Ectodermal cell (in vitro differentiated cells): Measurements from ENCODE around the gene SEMA6B.

Experiments
- H3K27ac ChIP-seq: 2 replicates; pipeline ENCODE4 v1.7.0; 2013; ENCODE audit warnings: mild to moderate bottlenecking, low read depth, low read length; ENCODE audit not compliant: insufficient read depth, poor library complexity, severe bottlenecking
- H3K27me3 ChIP-seq: 2 replicates; pipeline ENCODE4 v1.7.0; 2013; ENCODE audit warnings: mild to moderate bottlenecking, low read length; ENCODE audit not compliant: insufficient read depth, control insufficient read depth, poor library complexity, severe bottlenecking
- H3K36me3 ChIP-seq: one replicate; pipeline ENCODE4 v1.7.0; 2013; ENCODE audit warnings: low read length; ENCODE audit not compliant: control insufficient read depth, insufficient read depth
- H3K4me1 ChIP-seq: one replicate; pipeline ENCODE4 v1.7.0; 2013; ENCODE audit warnings: low read length; ENCODE audit not compliant: control insufficient read depth, insufficient read depth
- H3K4me3 ChIP-seq: 2 replicates; pipeline ENCODE4 v1.7.0; 2013; ENCODE audit warnings: low read depth, low read length, control low read depth; ENCODE audit not compliant: insufficient read depth
- H3K9me3 ChIP-seq: 2 replicates; pipeline ENCODE4 v1.7.0; 2013; ENCODE audit warnings: mild to moderate bottlenecking, low read length, moderate library complexity; ENCODE audit not compliant: control insufficient read depth
- WGBS, 2 experiments: methylation state at CpG; one replicate each; pipeline ENCODE4 v1.1.7; 2013; ENCODE audit warnings: missing lambda C conversion rate in 2 of 2; 5-methylcytosine and 5-hydroxymethylcytosine counted together

Gene SEMA6B

GRCh38 chr19:4516199-4516938 is 43.1 kb downstream of the SEMA6B start:
- Histone ChIP-seq H3K4me3 (no peak overlapping the region), H3K27me3 (no peaks in the 10 kb centered on the region), H3K36me3 (no peaks in the 10 kb centered on the region), H3K9me3 (no peaks in the 10 kb centered on the region), H3K4me1 (peaks cover 5% of the 10 kb centered on the region), H3K27ac (no peak overlapping the region)
- WGBS, 2 experiments = 75 to 76% methylated on average over 14 of the region's 14 CpGs

GRCh38 chr19:4515732-4516131 is 43.8 kb downstream of the SEMA6B start:
- no peak overlapping the region for H3K4me3 ChIP-seq
- H3K9me3 ChIP-seq = no peaks in the 10 kb centered on the region
- WGBS, 2 experiments = 90 to 94% methylated on average over 5 of the region's 5 CpGs
- no peaks in the 10 kb centered on the region for H3K36me3 ChIP-seq
- no peaks in the 10 kb centered on the region for H3K27me3 ChIP-seq
- H3K4me1 ChIP-seq = peaks cover 5% of the 10 kb centered on the region
- no peak overlapping the region for H3K27ac ChIP-seq

- Histone ChIP-seq H3K36me3 (no peaks in the 10 kb centered on the region), H3K4me3 (no peak overlapping the region)
- WGBS, 2 experiments = 92 to 94% methylated on average over 17 of the region's 17 CpGs
Observed at GRCh38 chr19:4513248-4513647, 46.2 kb downstream of the SEMA6B start.

DNA sequence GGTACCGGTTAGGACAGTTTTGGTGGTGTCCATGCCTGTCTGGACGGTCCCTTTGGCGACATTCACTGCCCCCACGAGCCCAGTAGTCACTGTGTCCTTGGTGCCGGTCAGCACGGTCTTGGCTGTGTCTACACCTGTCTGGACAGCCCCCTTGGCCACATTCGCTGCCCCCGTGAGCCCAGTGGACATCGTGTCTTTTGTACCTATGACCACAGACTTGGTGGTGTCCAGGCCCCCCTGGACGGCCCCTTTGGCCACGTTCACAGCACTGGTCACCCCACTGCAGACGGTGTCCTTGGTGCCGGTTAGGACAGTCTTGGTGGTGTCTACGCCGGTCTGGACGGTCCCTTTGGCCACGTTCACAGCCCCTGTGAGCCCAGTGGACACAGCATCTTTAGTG is 47.4 kb downstream of the SEMA6B start:
- no peaks in the 10 kb centered on the region for H3K36me3 ChIP-seq

More at GRCh38 chr19:4513248-4513647, 46.2 kb downstream of the SEMA6B start:
- no peaks in the 10 kb centered on the region for H3K27me3 ChIP-seq
- H3K9me3 ChIP-seq = no peaks in the 10 kb centered on the region
- H3K4me1 ChIP-seq = peaks cover 5% of the 10 kb centered on the region
- no peak overlapping the region for H3K27ac ChIP-seq

GRCh38 chr19:4511300-4512054 is 48.0 kb downstream of the SEMA6B start:
- no peaks in the 10 kb centered on the region for H3K36me3 ChIP-seq
- peaks cover 2% of the 10 kb centered on the region for H3K4me1 ChIP-seq
- no peak overlapping the region for H3K27ac ChIP-seq
- H3K9me3 ChIP-seq = no peaks in the 10 kb centered on the region
- WGBS, 2 experiments = 87 to 89% methylated on average over 27 of the region's 27 CpGs
- H3K27me3 ChIP-seq = no peaks in the 10 kb centered on the region
- H3K4me3 ChIP-seq = no peak overlapping the region

More for the DNA sequence above, 47.4 kb downstream of the SEMA6B start:
- WGBS, 2 experiments = 91% methylated on average over 17 of the region's 17 CpGs
- no peak overlapping the region for H3K4me3 ChIP-seq
- no peak overlapping the region for H3K27ac ChIP-seq
- no peaks in the 10 kb centered on the region for H3K9me3 ChIP-seq
- H3K4me1 ChIP-seq = peaks cover 5% of the 10 kb centered on the region
- H3K27me3 ChIP-seq = no peaks in the 10 kb centered on the region

DNA sequence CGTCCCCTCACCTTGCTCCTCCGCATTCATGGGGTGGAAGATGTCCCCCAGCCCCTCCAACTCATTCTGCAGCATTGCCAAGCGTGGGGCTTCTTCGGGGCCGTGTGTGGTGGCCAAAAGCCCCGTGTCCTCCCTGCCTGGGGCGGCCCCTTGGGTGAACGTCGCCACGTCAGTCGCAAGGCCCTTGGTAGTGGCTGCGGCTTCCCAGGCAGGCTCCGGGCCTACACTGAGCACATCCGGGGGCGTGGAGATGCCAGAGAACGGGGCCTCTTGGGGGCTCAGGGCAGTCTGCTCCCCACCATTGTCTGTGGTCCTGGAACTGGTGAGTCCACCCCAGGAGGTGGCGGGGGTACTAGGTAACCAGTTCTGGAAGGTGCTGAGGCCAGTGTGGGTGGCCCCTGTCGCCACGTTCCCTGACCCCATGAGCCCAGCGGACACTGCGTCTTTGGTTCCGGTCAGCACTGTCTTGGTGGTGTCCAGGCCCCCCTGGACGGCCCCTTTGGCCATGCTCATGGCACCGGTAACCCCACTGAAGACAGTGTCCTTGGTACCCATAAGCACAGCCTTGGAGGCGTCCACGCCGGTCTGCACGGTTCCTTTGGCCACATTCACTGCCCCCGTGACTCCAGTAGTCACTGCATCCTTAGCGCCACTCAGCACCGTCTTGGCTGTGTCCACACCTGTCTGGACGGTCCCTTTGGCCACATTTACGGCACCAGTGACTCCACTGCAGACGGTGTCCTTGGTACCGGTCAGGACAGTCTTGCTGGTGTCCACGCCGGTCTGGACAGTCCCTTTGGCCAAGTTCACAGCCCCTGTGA is 48.8 kb downstream of the SEMA6B start:
- H3K27ac ChIP-seq = no peak overlapping the region
- 88 to 90% methylated on average over 37 of the region's 37 CpGs for WGBS, 2 experiments
- no peaks in the 10 kb centered on the region for H3K4me1 ChIP-seq
- H3K4me3 ChIP-seq = no peak overlapping the region
- H3K9me3 ChIP-seq = no peaks in the 10 kb centered on the region
- H3K36me3 ChIP-seq = peaks cover under 1% of the 10 kb centered on the region
- H3K27me3 ChIP-seq = no peaks in the 10 kb centered on the region

GRCh38 chr19:4508698-4509097 is 50.8 kb downstream of the SEMA6B start:
- Histone ChIP-seq H3K27me3 (no peaks in the 10 kb centered on the region), H3K9me3 (no peaks in the 10 kb centered on the region), H3K27ac (no peak overlapping the region), H3K4me1 (no peaks in the 10 kb centered on the region), H3K36me3 (peaks cover 11% of the 10 kb centered on the region), H3K4me3 (no peak overlapping the region)
- WGBS, 2 experiments = 91 to 94% methylated on average over 21 of the region's 21 CpGs

DNA sequence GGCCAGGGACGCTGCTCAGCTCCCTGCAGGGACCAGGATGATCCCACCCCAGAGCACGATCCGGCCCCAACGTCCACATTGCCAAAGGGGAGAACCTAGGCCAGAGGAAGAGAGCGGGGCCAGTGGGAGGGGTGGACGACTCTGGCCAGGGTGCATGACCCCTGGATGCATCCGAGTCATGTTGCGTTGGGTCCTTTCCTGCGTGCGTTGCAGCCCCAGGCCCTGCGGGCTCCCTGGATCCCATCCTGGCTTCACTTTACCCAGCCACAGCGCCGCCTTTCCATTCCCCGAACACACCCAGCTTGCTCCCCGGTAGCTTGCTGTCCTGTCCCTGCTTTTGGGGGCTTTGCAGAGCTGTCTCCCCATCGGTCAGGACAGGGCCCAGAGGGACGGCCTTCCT is 51.7 kb downstream of the SEMA6B start:
- Histone ChIP-seq H3K36me3 (peaks cover 11% of the 10 kb centered on the region), H3K27ac (no peak overlapping the region), H3K9me3 (no peaks in the 10 kb centered on the region), H3K4me1 (peaks cover 4% of the 10 kb centered on the region), H3K4me3 (no peak overlapping the region), H3K27me3 (no peaks in the 10 kb centered on the region)
- 87 to 91% methylated on average over 17 of the region's 17 CpGs for WGBS, 2 experiments

- no peaks in the 10 kb centered on the region for H3K27me3 ChIP-seq
- H3K4me3 ChIP-seq = no peak overlapping the region
- peaks cover 4% of the 10 kb centered on the region for H3K4me1 ChIP-seq
- 93 to 95% methylated on average over 12 of the region's 12 CpGs for WGBS, 2 experiments
- no peaks in the 10 kb centered on the region for H3K9me3 ChIP-seq
- no peak overlapping the region for H3K27ac ChIP-seq
- peaks cover 11% of the 10 kb centered on the region for H3K36me3 ChIP-seq
Observed at GRCh38 chr19:4507150-4507452, 52.4 kb downstream of the SEMA6B start.
